Measurements from ENCODE around the gene MIB2.
"Not testable (repeated sequence)": the region's sequence is repeated elsewhere in the genome, so short reads cannot be mapped to it uniquely, and the experiment has no call there.

Gene MIB2

DNA sequence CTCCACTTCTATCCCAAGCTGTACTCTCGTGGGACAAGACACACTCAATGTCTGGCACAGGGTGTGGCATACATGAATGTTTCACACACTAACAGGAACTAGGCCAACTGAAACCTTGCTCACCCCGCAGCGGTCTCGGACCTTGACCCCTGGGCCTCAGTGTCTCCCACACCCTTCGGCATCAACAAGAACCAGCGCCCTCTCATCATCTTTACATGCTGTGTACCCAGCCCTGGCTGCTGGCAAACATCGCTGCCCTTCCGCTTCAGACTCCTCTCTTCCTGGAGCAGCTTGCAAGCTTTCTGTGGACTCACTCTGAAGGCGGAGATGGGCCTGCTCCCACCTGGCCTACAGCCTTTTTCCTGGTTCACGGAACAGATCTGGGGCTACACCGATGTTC lies 33.0 kb downstream of the MIB2 start:
- DNase-seq (ENCODE audit: low read depth) = not testable (repeated sequence)

GRCh38 chr1:1658583-1659549 lies 43.6 kb downstream of the MIB2 start, which contains the start of gene CDK11B:
CDK11B (minus strand) TSS chr1:1659004; CDS start chr1:1657485, 1,519 bp downstream.
- DNase-seq (ENCODE audit: low read depth) = peak; percentile 99

DNA sequence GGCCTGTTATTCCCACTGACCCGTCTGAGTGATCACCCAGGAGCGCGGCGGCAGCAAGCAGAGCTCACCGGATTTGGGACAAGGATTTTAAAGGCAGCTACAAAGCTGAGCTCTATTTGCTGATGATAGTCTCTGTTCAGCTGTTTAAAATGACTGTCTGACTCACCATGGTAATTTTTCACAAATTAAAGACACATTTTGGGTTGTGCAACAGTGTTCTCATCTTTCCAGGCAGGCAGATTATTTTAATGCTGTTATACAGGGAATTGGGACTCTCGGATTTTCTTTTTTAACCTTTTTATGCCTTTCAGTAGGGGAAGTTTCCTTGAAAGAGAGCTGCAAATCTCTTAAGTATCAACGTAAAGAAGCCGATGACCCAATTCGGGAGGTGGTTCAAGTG lies 47.1 kb downstream of the MIB2 start:
- not testable (repeated sequence) for DNase-seq (ENCODE audit: low read depth)

DNA sequence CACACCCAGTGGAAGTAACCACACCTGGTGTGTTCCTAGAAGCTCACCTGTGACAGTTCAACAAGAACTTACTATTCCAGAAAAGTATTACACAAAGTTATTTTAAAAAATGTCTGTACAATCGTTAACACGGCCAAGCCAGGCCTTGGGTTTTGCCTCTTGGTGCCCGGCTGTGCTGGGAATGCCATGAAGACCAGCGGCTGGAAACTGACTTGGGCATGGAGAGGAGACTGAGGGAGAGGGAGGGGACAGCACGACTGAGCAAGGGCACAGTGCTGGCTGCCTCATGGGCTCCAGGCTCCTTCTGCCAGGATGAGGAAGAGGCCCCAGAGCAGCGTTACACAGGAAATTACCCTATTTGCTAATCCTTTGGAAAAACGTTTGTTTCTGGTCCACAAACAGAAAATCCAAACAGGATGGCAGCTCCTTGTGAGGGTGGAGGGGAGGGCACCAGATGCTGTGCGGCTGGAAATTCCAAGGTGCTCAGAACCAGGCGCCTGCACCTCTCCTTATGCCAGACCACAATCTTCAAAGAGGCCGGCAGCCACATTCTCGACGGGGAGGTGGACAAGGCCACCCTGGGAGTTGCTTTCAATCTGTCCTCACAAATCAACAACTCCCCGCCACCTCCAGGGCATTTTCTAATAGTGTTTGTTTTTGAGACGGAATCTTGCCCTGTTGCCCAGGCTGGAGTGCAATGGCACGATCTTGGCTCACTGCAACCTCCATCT lies 47.7 kb downstream of the MIB2 start:
- DNase-seq (ENCODE audit: low read depth) = not testable (repeated sequence)

DNA sequence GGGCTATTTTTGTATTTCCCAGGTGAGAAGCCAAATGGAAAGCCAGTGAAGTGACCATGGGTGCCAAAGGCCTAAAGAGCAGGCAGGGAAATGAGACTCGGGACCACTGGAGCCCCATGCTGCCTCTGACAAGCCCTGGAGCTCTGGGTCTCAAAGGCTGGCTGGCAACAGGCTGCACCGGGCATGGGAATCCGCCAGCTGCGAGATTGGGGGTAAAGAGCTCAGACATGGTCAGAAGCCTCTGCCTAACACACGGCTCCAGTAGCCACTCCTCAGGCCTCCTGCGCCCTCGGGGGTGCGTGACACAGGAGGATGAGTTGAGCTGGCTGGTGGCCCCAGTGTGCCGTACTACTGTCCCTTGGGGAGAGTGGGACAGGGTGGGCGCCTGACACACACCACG lies 49.0 kb downstream of the MIB2 start:
- not testable (repeated sequence) for DNase-seq (ENCODE audit: low read depth)

- DNase-seq (ENCODE audit: low read depth) = no peak
Observed at GRCh38 chr1:1664941-1665814, 49.9 kb downstream of the MIB2 start.

GRCh38 chr1:1665815-1666251 lies 50.5 kb downstream of the MIB2 start:
- DNase-seq (ENCODE audit: low read depth) = no peak

DNA sequence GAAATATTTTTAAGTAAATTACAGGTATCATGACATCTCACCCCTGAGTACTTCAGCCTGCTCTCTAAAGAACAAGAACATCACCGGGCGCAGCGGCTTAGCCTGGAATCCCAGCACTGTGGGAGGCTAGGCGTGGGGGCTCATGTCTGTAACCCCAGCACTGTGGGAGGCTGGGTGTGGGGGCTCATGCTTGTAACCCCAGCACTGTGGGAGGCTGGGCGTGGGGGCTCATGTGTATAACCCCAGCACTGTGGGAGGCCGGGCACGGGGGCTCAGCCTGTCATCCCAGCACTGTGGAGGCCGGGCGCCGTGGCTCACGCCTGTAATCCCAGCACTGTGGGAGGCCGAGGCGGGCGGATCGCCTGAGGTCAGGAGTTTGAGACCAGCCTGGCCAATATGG lies 51.2 kb downstream of the MIB2 start:
- DNase-seq (ENCODE audit: low read depth) = no peak

- DNase-seq (ENCODE audit: low read depth) = no peak
Observed at GRCh38 chr1:1669468-1670440, 54.5 kb downstream of the MIB2 start.

DNA sequence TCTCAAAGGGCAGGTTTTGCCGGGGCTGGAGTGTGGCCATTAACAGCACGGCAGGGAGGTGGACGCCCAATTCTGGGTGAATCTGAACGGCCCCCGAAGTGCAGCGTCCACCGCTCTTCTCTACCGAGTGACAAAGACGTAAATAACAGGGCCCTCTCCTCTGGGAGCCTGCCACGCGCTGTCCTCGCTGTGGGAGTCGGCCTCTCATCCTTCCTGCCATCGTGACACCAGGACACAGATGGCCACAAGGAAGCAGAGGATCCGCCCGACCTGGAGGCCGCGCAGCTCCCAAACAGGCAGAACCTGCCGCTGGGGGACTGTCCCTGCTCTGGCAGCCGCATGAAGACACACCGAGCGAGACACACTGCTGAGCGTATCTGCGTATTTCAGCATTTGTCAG lies 55.6 kb downstream of the MIB2 start:
- no peak for DNase-seq (ENCODE audit: low read depth)

DNA sequence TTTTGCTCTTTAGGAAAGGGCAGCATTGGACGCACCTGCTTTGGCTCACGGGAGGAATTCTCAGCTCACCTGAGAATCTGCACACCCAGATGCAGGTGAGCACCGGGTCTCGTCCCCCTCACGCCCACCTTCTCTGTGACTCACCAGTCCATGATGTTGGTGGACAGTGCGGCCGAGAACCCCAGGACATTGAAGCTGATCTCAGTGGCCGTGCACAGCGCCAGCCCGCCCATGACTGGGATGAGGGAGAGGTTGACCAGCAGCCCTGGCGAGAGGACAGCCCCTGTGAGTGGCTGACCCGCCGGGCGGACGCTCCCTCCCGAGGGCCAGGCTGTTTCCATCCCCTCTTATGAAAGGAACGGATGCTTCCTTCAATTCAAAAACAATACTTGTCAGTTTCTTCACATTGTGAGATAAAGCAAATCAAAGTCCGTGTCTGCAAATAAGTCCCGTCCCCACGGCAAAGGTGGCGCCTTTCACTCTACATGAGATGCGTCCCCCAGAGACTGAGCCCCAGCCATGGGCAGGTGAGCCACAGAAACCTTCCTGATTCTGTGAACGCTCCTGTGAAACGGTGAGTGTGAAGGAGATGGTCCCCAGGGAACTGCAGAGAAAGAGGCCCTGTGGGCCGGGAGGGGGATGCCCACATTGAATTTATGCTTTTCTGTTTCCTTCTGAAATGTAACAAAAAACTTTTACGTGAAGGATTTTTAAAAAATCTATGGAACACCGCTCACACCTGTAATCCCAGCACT lies 56.2 kb downstream of the MIB2 start:
- DNase-seq (ENCODE audit: low read depth) = no peak

- no peak for DNase-seq (ENCODE audit: low read depth)
Observed at GRCh38 chr1:1672181-1672965, 57.1 kb downstream of the MIB2 start.

DNA sequence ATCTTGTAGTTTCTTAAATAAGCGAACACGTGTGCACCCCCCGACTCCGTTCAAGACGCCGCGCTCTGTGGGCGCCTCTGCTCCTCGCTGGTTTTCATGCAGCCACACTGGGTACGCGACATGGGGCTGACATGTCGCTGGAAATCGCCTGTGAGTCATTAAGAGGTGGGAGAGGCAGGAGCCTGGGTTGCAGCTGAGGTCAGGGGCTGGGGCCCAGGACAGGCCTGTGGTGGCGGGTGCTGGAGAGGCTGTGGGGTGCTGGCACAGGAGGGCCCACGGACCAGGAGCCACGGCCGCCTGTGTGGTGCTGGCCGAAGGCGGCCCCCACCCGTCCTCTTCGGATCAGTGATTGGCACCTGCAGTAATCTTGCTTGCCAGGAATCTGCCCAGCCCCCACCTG lies 59.5 kb downstream of the MIB2 start:
- not testable (repeated sequence) for DNase-seq (ENCODE audit: low read depth)

DNA sequence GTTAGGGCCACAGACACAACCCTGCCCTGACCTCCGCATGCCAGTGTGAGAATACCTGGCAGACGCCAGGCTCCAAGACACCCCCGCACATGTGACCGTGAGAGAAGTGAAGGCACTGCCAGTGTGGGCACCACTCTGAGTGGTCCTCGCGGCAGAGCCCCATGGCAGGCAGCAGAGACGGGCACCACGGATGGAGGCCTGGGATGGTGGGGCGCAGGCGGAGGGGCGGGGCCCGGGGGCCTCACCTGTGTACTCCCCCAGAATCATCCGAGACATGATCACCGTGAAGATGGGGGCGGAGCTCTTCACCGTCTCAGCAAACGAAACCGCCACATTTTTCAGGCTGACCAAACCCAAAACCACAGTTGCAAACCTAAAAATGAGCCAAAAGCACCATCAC lies 59.9 kb downstream of the MIB2 start:
- DNase-seq (ENCODE audit: low read depth) = not testable (repeated sequence)

- not testable (repeated sequence) for DNase-seq (ENCODE audit: low read depth)
Observed at GRCh38 chr1:1676087-1676486, 60.8 kb downstream of the MIB2 start.

DNA sequence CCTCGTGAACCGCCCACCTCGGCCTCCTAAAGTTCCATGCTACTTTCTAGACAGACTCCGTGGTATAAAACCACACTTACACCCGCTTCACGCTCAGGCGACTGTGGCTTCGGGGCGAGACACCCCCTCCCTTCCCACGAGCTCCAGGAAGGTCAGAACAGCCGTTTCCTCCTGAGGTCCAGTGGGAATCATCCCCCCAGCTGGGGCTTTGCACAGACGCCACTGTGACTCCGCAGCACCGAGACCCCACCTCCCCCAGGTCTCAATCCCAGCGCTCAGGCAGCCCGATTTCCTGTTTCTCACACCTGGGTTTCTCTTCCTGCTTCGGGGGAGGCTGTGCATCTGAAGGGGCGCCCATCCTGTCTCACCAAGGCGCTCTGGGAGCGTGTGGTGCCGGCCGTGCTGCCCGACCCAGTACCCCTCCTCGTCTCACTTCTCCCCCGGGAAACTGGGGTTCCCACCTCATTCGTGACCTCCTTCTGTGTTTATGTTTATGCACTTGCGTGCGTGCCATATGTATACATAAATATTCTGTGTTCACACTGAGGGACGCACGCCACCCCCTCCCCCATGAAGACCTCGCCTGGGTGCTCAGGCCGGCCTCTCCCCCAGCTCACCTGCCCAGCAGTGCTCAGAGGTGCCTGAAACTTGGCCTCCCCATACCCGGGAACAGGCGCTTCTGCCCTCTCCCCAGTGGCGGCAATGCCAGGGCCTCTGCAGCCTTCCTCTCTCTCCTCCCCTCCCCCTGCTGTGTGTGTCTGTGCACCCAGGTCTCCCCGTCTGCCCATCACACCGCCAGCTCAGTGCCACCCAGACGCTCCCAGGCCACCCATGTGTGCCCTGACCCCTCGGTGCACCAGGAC lies 62.6 kb downstream of the MIB2 start:
- no peak for DNase-seq (ENCODE audit: low read depth)

- peak; percentile 30 for DNase-seq (ENCODE audit: low read depth)
Observed at GRCh38 chr1:1678581-1679380, 63.5 kb downstream of the MIB2 start.

Measured in stimulated activated CD4-positive, alpha-beta T cell treated with anti-CD3 and anti-CD28 coated beads, Interleukin-2, amount 100 ng/mL, for 4 hours (primary cell).